Tongue (tissue), 2 donors: ENCODE measurements around the gene FOXJ3. TPM values are rescaled to one million over a fixed set of nuclear protein-coding genes. Genes with fewer than 3 reads are reported as not detected.

Experiments
- DNase-seq: peaks from one replicate; pipeline ENCODE4 v3.0.0-alpha.2; 2015
- total RNA-seq: library from RNA; depleted of rRNA; stranded (reverse); fragments of >200 nt; gene quantifications from one replicate; pipeline ENCODE4 v1.2.3, GENCODE V29; 2014

Gene FOXJ3
- total RNA-seq, 1 donor from 2014 or later: 42.3 TPM

DNA sequence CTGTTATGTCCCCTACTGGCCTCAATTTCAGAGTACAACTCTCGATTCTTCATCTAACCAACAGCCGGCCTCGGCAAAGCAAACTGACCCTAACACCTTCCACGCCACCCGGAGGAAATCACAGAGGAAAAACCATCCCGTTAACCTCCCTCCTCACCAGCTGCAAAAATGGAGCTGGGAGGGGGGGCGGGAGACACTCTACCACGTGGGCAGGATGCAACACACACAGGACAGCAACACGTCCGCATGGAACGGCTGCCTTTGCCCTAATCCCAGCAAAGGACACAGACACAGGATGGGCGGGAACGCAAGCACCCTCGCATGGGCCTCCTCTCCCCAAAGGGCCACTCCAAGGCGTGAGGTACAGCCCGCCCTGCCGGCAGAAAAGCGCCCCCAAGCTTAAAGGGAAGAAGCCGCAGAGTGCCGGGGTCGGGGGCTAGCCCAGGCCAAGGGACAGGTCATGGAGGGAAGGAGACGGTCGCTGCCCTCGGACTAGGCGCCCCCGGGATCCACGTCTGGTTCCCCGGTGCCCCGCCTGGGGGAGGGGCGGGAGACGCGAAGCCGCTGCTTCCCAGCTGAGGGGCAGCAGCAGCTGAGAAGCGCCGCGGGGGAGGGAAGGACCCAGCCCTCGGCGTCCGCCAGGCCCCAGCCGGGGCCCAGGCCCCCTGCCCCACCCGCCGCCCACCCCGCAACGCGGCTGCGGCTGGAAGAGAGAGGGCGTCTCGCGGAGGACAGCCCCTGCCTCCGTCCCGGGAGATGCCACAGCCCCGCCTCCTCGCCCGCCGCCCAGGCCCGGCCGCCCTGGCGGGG, 590 bp downstream of the FOXJ3 start:
- DNase-seq: peak; percentile 86

DNA sequence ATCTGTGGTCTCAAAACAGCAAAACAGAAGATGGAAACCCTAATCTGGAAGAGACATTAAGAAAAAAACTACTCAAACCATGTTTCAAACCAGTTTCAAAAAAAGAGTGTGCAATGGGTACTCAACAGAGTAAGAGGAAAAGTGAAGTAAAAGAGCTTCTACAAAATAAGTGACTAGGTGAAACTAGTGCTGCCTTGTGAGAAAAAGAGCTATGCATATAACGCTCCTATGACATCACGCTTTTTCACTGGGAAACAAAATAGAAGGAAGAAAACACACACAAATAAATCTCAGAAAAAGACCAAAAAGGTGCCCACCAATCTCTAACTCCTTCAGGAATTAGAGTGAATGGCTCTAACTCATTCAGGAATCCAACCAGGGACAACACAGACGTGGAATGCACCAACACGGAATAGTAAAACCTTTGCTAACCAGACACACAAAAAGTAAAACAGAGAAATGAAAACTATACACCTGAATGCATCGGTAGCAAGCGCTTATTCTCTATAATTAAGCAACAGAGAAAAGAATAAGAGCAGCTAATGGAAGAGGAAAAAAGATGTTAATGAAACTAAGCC, 1.3 kb downstream of the FOXJ3 start:
- peak; percentile 28 for DNase-seq

GRCh38 chr1:42332877-42333276, 2.2 kb downstream of the FOXJ3 start:
- DNase-seq: no peak

DNA sequence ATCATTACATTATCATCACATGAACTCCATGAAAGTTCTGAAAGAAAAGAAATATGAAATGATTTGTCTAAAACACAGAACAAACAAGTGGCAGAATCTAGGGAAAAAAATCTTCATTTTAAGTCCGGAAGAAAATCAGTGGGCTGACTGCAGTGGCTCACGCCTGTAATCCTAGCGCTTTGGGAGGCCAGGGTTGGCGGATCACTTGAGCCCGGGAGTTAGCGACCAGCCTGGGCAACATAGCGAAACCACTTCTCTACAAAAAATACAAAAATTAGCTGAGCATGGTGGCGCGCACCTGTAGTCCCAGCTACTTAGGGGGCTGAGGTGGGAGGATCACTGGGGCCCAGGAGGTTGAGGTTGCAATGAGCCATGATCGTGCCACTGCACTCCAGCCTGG, 4.8 kb downstream of the FOXJ3 start:
- no peak for DNase-seq

DNA sequence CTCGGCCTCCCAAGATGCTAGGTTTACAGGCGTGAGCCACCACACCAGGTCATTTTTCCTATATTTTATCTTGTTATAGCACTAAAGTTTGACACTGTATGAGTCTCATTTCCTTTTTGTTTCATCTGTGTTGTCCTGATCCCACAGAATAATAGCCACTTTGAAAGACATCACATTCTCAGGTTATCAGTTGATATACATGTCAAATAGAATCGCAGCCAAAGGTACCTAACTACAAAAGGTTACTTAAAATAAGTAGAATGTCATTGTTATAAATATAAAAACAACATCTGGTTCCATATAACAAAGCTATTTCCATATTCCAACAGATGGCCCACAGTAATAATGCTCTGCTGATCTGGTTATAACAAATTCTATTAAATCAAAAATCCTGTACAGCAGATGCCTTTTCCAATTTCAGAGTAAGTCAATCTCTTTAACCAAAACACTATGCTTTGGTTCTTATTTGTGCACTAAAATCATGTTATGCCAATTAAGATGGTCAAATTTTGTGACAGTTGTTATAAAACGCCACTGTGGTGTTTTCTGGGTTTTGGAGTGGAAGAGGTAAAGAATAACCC, 6.0 kb downstream of the FOXJ3 start:
- no peak for DNase-seq

GRCh38 chr1:42328047-42328625, 6.9 kb downstream of the FOXJ3 start:
- no peak for DNase-seq

DNA sequence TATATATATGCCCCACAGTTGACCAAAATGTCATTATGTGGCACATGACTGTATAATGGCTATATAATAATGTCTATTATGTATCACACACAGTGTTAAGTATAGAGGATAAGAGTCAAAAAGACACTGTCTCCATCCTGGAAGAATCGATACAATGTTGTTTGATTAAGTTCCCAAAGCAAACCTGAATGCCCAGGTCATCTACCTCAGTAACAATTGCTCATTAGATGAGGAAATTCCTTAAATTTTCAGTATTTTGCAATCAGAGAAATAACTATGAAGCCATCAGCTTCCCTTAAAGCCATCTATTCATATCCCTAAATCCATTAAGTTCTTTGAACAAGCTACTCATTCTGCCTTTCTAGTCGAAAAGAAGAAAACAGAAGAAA, 10.0 kb downstream of the FOXJ3 start:
- DNase-seq: no peak

DNA sequence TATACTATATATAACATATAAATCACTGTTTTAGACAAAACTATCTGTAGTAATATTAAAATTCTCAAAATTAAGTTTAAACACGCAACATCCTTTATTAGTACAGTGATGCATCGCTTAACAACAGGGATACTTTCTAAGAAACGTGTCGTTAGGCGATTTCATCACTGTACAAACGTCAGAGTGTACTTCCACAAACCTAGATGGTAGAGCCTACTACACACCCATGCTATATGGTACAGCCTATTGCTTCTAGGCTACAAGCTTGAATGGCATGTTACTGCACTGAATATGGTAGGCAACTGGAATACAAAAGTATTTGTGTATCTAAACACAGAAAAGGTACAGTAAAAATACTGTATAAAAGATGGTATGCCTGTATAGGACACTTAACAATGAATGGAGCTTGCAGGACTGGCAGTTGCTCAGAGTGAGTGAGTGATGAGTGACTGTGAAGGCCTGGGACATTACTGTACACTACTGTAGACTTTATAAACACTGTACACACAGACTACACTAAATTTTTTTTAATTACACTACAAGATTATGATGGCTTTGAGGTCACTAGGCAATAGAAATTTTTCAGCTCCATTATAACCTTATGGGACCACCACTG, 10.5 kb downstream of the FOXJ3 start:
- no peak for DNase-seq

GRCh38 chr1:42323551-42323950, 11.5 kb downstream of the FOXJ3 start:
- DNase-seq: no peak

DNA sequence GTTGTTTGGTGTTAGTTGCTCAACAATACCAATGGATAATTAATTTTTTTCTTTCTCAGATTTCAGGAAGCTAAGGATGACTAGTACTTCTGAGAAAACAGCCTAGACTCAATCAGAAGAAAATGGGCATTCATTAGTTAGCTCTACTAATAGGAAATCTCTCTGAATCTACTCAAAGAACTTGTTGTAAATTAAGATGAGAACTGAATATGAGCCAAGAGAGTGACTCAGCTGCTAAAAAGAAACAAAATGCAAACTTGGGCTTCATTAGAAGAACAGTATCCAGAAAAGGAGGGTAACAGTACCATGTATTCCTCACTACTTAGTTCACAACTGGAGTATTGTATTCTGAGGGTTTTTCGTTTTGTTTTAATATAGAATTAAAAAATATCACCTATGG, 12.5 kb downstream of the FOXJ3 start:
- DNase-seq: no peak

DNA sequence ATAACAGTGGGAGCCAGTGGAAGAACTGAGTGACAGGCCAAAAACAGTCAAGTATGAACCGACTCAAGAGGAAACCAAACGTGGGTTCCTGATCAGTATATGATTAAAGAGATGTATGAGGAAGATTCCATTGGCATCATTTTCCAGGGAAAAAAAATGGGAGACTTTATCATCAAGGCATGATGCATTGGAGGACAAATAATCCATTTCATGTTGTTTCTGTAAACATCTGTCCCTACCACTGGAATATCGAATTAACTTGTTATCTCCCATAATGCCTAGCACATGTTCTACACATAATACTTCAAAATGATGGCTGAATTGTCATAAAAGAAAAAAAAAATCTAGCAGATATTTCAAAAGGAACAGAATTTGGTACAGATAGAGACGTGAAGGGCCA, 13.3 kb downstream of the FOXJ3 start:
- DNase-seq: no peak

- DNase-seq: no peak
Observed at GRCh38 chr1:42320708-42321107, 14.3 kb downstream of the FOXJ3 start.

- no peak for DNase-seq
Observed at GRCh38 chr1:42319871-42320484, 15.1 kb downstream of the FOXJ3 start.

GRCh38 chr1:42319128-42319851, 15.7 kb downstream of the FOXJ3 start:
- DNase-seq: no peak

DNA sequence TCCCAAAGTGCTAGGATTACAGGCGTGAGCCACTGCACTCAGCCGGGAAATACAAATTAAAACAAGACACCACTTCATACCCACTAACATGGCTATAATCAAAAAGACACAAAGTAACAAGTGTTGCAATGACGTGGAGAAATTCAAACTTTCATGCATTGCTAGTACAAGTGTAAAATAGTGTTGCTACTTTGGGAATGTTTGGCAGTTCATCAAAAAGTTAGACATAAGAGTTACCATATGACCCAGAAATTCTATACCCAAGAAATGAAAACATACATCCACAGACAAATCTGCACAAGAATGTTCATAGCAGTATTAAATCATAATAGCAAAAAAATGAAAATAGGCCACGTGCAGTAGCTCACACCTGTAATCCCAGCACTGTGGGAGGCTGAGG, 16.4 kb downstream of the FOXJ3 start:
- DNase-seq: no peak

- no peak for DNase-seq
Observed at GRCh38 chr1:42317308-42317707, 17.7 kb downstream of the FOXJ3 start.

DNA sequence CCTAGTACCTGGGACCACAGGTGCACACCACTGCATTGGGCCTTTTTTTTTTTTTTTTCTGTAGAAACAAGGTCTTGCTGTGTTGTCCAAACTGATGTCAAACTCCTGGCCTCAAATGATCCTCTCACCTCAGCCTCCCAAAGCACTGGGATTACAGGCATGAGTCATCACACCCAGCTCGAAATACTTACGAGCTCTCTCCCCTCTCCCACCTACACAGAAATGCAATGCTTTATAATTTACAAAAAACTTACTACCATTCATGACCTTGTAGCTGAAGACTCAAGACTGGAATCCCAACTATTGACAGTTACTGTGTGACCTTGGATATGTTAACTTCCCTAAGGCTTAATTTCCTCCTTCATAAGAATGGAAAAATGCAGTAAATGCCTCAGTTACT, 18.7 kb downstream of the FOXJ3 start:
- no peak for DNase-seq

- DNase-seq: no peak
Observed at GRCh38 chr1:42315500-42315899, 19.5 kb downstream of the FOXJ3 start.

- DNase-seq: no peak
Observed at GRCh38 chr1:42313970-42314369, 21.1 kb downstream of the FOXJ3 start.

DNA sequence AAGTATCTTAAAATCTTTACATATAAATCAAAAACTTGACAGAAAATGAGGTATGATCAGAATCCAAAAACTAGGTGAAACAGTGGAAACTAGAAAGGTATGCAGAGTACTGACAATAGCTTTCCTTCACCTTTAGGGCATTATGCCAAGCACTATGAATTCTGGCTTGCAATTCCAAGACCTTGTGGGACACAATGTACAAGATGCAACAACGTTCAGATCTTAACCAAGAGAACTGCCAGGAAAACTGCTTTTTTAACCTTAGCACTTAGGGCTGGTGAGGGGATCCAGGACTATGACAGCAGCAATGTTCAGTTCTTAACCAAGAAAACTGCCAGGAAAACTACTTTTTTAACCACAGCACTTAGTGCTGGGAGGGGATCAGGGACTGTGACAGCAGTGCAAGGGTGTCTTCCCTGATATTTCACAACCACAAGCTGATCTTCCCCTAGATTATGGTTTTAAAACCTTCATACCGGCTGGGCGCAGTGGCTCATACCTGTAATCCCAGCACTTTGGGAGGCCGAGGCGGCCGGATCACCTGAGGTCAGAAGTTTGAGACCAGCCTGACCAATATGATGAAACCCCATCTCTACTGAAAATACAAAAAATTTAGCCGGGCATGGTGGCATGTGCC, 22.3 kb downstream of the FOXJ3 start:
- DNase-seq: no peak

DNA sequence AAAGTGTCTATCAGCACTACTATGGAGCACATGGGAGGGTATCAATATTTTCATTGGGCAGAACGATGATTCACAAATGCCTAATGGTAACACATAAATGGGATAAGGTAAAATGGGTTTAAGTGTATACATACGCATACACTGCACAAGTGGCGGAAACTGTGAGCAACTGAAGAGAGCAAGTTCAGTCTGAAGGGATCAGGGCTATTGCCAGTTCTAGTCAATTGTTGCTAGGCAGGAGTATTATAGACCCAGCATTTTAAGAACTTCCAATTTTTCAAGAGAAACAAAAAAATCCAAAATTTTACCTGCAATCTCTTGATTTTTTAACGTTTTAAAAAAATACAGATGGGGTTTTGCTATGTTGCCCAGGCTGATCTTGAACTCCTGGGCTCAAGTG, 23.1 kb downstream of the FOXJ3 start:
- DNase-seq: no peak
